ENCODE measurements around the gene OR2G2. TPM values are rescaled to one million over a fixed set of nuclear protein-coding genes. Genes with fewer than 3 reads are reported as not detected.

The OR2G2 gene
- total RNA-seq, result not detected
- long read RNA-seq, result 0 reads

GRCh38 chr1:247588060-247588459 is at the start of gene OR2G2:
Gene OR2G2 (plus strand): TSS chr1:247588360. CDS start chr1:247588360, 0 bp downstream.
- no peak for DNase-seq (ENCODE audit: low spot score)
- intact Hi-C loops (cut with DNase I), result no loop called here

GRCh38 chr1:247538561-247538960 is 49.6 kb upstream of the OR2G2 start:
- DNase-seq (ENCODE audit: low spot score), result no peak
- intact Hi-C loops (cut with DNase I), result no loop called here

DNA sequence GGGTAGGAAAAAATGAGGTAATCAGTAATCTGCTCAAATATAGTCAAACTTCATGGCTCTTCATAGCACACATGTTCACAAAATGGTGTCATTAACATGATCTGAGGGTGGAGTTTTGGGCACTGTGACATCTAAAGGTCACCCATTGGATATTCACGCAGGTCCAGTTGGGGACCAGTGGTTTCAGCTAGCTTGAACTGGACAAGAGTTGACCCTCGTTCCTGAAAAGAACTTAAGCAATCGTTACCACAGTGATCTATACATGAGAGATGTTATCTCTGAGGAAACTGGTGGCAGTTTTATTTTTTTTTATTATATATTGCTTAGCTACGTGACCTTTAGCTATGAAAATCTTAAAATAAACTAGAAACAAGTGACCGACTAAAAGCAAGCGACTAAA is 48.9 kb upstream of the OR2G2 start:
- DNase-seq (ENCODE audit: low spot score), result no peak
- intact Hi-C loops (cut with DNase I), result no loop called here

- intact Hi-C loops (cut with DNase I), result no loop called here
- no peak for DNase-seq (ENCODE audit: low spot score)
Observed at GRCh38 chr1:247540581-247540980, 47.6 kb upstream of the OR2G2 start.

DNA sequence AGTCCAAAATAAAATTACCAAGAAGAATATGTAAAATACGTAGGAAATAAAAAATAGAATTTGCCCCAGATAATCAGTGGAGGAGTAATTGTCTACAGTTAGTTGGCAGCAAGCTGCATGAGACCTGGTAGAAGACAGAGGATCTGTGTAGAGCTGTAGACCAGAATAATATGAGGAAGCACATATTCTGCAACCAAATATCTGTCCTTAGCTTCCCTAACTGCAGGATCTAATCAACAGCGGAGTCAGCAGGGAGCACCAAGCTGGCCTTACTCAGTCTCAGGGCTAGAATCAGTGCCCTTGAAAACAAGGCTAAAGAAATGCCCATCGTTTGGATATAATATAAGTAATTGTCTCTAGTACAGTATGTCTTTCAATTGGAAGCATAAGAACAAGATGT is 45.3 kb upstream of the OR2G2 start:
- intact Hi-C loops (cut with DNase I), result no loop called here
- DNase-seq (ENCODE audit: low spot score), result no peak

DNA sequence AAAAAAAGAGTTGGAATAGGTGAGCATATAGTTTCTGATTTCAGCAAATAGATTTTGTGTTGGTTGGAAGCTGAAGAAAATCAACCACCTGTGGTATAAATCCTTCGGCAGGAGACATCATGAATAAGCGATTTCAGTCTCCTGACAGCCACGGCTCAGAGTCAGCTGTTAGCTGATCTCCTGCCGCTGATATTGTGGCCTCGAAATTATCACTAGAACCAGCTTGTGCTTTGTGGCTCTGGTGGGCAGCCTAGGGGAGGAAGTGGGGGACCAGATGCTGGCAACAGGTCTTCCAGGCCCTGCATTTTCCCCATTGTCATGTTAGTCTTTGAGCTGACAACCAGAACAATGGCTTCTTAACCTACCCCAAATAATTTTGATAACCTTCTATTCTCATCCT is 40.1 kb upstream of the OR2G2 start:
- no peak for DNase-seq (ENCODE audit: low spot score)
- intact Hi-C loops (cut with DNase I), result no loop called here

- intact Hi-C loops (cut with DNase I), result no loop called here
- DNase-seq (ENCODE audit: low spot score), result no peak
Observed at GRCh38 chr1:247548769-247549182, 39.4 kb upstream of the OR2G2 start, which contains the start of gene GCSAML. Gene GCSAML (plus strand): TSS chr1:247549134. CDS start chr1:247549192, 58 bp downstream.

GRCh38 chr1:247551721-247552120 is 36.4 kb upstream of the OR2G2 start:
- intact Hi-C loops (cut with DNase I), result no loop called here
- DNase-seq (ENCODE audit: low spot score), result no peak

DNA sequence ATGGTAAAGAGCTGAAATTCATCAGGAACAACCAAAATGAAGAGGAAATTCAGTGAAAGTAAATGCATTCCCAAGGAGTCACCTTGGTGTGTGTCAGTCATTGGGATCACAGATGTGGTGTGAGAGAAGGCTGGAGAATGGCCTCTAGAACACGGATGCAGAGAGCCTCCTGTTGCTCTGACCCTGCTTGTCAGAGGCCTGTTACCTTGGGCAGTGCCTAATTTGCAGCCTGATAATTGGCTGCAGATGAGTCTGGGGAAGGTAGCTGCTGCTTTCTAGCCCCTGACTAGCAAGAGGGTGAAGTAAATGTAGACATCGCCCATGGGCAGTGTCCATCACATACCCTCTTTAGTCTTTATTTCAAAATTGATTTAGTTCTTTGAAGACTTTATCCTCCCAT is 35.9 kb upstream of the OR2G2 start:
- intact Hi-C loops (cut with DNase I), result no loop called here
- no peak for DNase-seq (ENCODE audit: low spot score)

GRCh38 chr1:247557926-247558674 is 30.1 kb upstream of the OR2G2 start:
- no peak for DNase-seq (ENCODE audit: low spot score)
- intact Hi-C loops (cut with DNase I), result no loop called here

DNA sequence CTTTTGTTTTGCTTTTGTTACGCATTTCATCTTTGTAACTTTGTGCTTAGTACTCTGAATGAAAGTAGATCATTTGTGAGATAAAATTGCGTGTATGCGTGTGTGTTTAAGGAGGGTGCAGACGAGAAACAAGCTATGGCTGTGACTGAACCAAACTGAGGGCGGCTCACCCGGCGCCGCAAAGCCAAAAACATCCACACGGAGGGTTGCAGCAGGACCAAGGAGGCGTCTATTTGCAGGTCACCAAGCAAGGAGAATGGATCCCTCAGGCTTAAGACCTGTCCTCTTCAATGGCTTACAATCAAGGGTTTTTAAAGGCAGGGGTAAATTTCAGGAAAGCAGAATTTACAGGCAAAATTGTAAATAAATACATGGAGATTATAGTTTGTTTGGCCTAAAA is 26.4 kb upstream of the OR2G2 start:
- intact Hi-C loops (cut with DNase I), result no loop called here
- DNase-seq (ENCODE audit: low spot score), result no peak

DNA sequence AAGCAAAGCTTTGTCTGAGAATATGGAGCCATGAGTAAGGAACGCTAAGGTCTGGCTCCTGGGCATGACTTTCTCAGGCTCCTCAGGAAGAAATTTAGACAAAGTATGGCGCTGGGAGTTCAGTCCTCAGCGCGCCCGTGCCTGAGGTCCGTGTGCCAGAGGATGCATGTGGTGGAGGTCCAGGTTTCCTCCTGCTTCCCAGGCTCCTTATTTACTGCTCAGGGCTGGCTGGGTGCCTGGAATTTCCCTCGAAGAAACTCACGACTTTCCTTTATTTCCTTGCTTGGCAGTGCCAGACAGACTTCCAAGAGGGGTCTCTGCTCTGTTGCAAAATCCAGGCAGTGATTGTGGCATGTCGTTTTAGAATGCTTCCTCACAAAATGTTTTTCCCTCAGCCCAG is 26.0 kb upstream of the OR2G2 start:
- DNase-seq (ENCODE audit: low spot score), result no peak
- intact Hi-C loops (cut with DNase I), result no loop called here

- DNase-seq (ENCODE audit: low spot score), result no peak
- intact Hi-C loops (cut with DNase I), result no loop called here
Observed at GRCh38 chr1:247574236-247574635, 13.9 kb upstream of the OR2G2 start.

DNA sequence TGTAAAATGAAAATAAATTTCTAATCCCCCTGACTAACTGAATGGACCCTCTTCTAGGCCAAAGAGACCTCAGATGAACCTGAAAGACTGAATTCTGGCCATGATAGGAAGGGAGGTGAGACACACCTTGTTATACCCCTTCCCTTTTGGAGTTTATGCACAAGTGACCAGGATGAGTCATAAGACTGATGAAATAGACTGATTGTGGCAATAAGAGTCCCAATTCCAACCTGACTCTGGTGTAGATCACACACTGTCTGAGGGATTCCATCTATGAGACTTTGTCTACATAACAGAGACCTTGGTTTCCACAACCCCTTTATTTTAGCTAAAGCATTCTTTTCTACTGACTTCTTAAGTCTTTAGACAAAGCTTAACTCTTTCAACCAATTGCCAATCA is 13.5 kb upstream of the OR2G2 start:
- DNase-seq (ENCODE audit: low spot score), result no peak
- intact Hi-C loops (cut with DNase I), result no loop called here

GRCh38 chr1:247576514-247576913 is 11.6 kb upstream of the OR2G2 start:
- no peak for DNase-seq (ENCODE audit: low spot score)
- intact Hi-C loops (cut with DNase I), result no loop called here

DNA sequence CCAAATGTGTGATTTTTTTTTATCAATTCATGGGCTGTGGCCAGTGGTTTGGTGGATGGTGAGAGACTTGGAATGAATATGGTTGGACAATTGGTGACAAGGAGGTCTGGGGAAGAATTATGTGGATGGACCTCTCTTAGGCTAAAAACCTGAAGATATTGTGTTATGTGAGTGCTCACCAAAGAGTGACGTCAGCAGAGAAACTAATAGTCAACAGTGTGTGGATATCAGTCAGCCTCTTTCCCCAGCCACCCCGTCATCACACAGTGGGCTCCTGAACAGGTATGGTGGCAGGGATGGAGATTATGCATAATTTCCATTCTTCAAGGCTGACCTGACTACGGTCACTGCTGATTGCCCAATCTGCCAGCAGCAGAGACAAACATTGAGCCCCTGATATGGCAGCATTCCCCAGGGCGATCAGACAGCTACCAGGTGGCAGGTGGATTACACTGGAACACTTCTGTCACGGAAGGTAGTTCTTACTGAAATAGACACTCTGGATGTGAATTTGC is 9.2 kb upstream of the OR2G2 start:
- intact Hi-C loops (cut with DNase I), result no loop called here
- DNase-seq (ENCODE audit: low spot score), result no peak

DNA sequence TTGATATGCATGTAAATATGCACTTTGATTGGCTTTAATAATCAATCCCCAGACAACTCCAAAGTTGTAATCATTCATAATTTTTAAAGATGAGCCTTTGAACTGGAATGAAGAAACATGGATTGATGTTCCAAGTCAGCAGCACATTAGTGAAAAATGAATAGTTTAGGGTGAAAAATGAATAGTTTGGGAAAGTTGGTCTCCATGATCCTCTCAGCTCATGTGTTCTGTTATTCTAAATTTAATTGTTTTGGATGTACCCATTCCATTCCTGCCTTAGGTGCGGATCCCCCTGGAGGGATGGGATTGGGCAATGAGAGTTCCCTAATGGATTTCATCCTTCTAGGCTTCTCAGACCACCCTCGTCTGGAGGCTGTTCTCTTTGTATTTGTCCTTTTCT is 17.1 kb downstream of the OR2G2 start, which contains the start of gene OR2G3:
TSS of gene OR2G3 (plus strand) at position 301 of the 400 bp plus-strand sequence. CDS start at position 301, 0 bp downstream.
- intact Hi-C loops (cut with DNase I), result no loop called here
- DNase-seq (ENCODE audit: low spot score), result no peak

GRCh38 chr1:247613405-247613804 is 25.2 kb downstream of the OR2G2 start:
- DNase-seq (ENCODE audit: low spot score), result no peak
- intact Hi-C loops (cut with DNase I), result no loop called here

- intact Hi-C loops (cut with DNase I), result no loop called here
- DNase-seq (ENCODE audit: low spot score), result no peak
Observed at GRCh38 chr1:247614625-247615024, 26.5 kb downstream of the OR2G2 start.

- no peak for DNase-seq (ENCODE audit: low spot score)
- intact Hi-C loops (cut with DNase I), result no loop called here
Observed at GRCh38 chr1:247627951-247628350, 39.8 kb downstream of the OR2G2 start.

DNA sequence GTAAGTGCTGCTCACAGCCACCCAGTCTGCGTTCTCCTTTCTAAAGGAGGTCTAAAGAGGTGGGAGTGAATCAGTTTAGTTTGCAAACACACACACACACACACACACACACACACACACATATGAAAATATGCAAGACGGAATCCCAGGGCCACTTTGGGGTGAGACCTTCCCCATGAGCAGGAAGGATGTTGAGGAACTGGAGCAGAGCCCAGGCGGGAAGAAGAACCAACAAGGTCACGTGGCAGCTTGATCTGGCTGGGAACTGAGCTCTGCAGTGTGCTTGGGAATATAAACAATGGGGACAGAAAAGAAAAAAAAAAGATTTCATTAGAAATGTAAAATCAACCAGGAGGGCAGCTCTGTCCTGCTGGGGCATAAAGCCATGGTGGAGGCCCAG is 49.9 kb downstream of the OR2G2 start:
- intact Hi-C loops (cut with DNase I), result no loop called here

More for the DNA sequence above, 49.9 kb downstream of the OR2G2 start:
- DNase-seq (ENCODE audit: low spot score), result no peak
